Left renal pelvis (tissue), 4 donors: ENCODE data around the gene SLC4A7. TPM values are rescaled to one million over a fixed set of nuclear protein-coding genes. Genes with fewer than 3 reads are reported as not detected.
A peak's percentile ranks its signal among the peaks of the same experiment; 100 is the strongest.
"Not testable (repeated sequence)": the region's sequence is repeated elsewhere in the genome, so short reads cannot be mapped to it uniquely, and the experiment has no call there.

Experiments
- DNase-seq, 4 donors: peaks; one replicate each; pipeline ENCODE4 v3.0.0-alpha.2; 2013; ENCODE audit warnings: low read depth in 4 of 4, low spot score in 3 of 4
- polyA plus RNA-seq, 4 donors: library from polyadenylated mRNA; unstranded; fragments of 120-200 nt; gene quantifications; one replicate each; pipeline ENCODE4 v1.2.1, GENCODE V29; 2013; ENCODE audit not compliant: insufficient read length in 4 of 4

The SLC4A7 gene
- 10 to 100 TPM; 16.4 to 31.3 (median 22.9) TPM for polyA plus RNA-seq

DNA sequence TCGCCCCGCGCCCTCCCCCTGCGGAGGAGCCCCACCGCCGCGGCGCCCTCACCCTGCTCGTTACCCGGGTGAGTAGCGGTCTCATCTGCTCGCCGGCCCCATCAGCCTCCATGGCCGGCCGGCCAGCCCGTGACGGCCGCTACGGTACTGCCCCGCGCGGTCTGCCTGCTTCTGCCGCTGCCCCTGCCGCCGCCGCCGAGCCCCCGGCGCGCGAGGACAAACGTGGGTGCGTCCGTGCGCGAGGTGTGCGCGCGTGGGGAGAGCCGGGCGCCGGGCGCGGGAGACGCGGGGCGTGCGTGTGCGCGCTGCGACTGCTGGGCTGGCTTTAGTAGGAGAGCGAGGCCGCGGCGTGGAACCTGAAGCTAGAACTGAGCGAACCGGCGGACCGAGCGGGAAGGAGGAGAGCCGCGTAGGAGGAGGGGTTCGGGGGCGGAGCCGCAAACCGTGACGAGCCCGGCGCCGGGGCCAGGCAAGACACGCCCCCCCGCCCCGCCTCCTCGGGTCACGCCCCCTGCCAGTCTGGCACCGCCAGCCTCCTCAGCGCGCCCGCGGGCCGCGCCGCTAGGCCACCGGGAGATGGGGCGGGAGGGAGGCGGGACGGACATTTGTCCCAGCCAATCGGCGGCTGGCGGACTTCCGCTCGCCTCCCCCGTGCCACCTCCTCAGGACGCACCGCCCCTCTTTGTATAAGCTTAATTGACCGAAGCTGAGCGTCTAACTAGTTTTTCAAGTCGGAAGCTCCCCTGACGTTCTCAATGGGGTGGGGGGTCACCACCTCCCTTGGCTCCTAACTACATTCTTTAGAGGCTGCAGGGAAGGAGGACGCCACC is at the start of gene SLC4A7:
Gene SLC4A7, minus strand, starts transcription at position 370 of the 830 bp plus-strand sequence. Its CDS starts 258 bp downstream, at position 112.
- DNase-seq: peak; percentile 84 to 90 (median 90)

- DNase-seq: no peak
These were observed 49.0 kb upstream of the SLC4A7 start for GRCh38 chr3:27533261-27533607.

- DNase-seq: no peak
These were observed 48.5 kb upstream of the SLC4A7 start for GRCh38 chr3:27532426-27533260.

DNA sequence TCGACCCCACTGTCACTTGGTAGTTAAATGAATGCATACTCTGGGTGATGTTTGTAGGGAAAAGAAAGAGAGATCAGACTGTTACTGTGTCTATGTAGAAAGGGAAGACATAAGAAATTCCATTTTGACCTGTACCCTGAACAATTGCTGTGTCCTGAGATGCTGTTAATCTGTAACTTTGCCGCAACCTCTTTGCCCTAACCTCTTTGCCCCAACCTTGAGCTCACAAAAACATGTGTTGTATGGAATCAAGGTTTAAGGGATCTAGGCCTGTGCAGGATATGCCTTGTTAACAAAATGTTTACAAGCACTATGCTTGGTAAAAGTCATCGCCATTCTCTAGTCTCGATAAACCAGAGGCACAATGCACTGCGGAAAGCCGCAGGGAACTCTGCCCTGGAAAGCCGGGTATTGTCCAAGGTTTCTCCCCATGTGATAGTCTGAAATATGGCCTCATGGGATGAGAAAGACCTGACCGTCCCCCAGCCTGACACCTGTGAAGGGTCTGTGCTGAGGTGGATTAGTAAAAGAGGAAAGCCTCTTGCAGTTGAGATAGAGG is 47.1 kb upstream of the SLC4A7 start:
- DNase-seq: not testable (repeated sequence)

- no peak for DNase-seq
These were observed 44.6 kb upstream of the SLC4A7 start for GRCh38 chr3:27528791-27529190.

GRCh38 chr3:27526614-27527315 is 42.6 kb upstream of the SLC4A7 start:
- no peak for DNase-seq

DNA sequence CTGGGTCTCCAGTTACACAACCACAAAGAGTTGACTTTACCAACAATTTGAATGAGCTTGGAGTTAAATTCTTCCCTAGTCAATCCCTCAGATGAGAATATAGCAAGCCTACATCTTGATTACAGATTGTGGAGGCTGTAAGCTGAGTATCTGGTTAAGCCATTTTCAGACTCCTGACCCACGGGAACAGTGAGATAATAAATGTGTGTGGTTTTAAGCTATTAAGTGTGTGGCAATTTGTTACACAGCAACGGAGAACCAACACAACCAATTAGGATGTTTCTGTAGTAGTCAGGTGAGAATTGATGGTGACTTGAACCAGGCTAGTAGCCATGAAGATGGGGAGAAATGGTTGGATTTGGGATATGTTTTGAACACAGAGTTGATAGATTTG is 37.7 kb upstream of the SLC4A7 start:
- DNase-seq: no peak

GRCh38 chr3:27521179-27521871 is 37.1 kb upstream of the SLC4A7 start:
- DNase-seq: no peak

GRCh38 chr3:27511724-27512422 is 27.7 kb upstream of the SLC4A7 start:
- DNase-seq: no peak

DNA sequence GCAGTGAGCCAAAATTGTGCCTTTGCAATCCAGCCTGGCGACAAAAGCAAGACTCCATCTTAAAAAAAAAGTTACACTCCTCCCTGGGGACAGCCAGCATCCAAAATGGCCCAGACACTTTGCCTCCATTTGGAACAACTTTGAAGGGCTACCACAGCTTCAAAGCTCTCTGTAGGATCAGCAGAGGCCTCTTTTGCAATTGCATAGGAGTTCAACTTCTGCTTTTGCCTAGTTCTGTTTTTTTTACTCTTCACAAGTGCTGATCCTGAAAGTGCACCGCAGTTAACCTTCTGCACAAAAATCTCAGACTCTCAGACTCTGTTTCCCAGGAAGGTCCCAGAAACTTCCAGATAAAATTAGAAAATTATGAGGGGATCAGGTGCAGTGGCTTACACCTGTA is 25.2 kb upstream of the SLC4A7 start:
- no peak for DNase-seq

DNA sequence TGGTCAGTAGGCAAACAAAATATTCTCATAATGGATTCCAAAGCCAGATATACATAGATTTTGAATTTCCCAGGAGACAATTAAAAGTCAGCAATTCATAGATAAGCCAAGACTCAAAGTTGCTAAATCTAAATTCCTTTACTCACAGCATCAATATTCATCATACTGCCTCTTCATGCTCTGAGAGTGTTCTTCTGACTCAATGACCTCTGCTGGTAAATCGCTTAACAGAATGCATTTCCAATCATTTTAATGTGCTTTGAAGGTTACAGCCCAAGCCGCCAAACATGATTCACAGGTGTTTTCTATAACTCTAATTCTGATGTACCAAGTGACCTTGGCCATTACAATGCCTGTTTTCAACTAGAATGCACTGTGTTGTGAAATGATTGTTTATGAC is 24.2 kb upstream of the SLC4A7 start:
- DNase-seq: no peak

- DNase-seq: no peak
These were observed 23.5 kb upstream of the SLC4A7 start for GRCh38 chr3:27507515-27508266.

GRCh38 chr3:27507111-27507510 is 22.9 kb upstream of the SLC4A7 start:
- no peak for DNase-seq

DNA sequence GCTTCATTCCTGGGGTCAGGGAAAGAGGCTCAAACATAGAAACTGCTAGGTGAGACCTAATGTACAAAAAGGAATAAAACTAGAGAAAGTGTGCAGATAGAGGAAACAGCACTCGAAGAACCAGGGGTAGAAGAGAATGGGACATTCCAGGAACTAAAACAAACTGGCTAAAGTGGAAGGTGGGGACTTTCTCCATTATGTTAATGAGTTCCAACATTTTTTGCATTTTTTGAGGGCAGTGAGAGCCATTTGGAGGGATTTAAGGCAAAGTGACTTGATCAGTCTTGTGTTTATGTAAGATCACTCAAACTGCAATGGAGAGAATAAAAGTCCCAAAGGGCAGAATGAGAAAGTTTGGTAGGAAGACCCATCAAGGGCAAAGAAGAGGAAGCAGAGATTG is 20.6 kb upstream of the SLC4A7 start:
- DNase-seq: no peak

GRCh38 chr3:27503526-27503925 is 19.3 kb upstream of the SLC4A7 start:
- no peak for DNase-seq

DNA sequence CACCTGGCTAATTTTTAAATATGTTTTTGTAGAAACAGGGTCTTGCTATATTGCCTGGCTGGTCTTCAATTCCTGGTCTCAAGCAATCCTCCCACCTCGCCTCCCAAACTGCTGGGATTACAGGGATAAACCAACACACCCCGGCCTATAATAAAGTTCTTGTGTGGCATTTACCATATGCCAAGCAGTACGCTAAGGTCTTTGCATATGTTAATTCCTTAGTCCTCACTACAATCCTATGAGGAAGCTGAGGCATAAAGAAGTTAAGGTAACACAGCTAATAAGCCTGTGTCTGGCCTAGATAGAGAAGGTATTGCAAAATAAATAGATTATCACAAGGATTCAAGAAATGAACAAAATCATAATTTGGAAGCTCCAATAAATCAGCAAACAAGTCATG is 17.6 kb upstream of the SLC4A7 start:
- DNase-seq: no peak

DNA sequence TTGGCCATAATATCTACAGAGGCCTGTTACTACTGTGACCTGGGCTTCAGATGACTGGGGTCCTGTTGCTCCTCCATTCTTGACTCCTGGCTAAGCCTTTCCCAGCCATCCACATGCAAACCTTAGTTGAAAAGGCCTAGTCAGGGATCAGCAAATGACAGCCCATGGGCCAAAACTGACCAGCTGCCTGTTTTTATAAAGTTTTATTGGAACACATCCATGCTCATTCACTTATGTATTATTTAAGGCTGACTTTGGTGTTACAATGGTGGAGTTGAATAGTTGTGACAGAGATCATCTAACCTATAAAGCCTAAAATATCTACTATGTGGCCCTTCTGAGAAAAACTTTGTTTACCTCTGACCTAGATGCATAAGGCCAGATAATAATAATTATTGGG is 16.8 kb upstream of the SLC4A7 start:
- no peak for DNase-seq

DNA sequence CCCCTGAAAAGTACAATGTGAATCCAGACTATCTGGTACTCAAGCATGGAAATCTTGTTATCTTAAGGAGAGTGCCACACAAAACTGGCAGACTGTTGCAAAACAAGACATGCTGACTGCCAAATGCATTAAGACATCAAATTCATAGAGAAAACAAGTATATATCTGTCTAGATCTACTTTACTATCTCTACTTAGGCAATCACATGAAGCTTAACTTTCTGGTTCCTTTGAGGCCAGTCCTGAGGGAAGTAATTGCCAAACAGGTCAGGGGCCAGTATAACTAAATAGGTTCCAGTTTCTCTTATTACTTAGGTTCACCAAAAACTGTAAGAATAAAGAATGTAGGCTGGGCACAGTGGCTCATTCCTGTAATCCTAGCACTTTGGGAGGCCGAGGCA is 15.9 kb upstream of the SLC4A7 start:
- no peak for DNase-seq

DNA sequence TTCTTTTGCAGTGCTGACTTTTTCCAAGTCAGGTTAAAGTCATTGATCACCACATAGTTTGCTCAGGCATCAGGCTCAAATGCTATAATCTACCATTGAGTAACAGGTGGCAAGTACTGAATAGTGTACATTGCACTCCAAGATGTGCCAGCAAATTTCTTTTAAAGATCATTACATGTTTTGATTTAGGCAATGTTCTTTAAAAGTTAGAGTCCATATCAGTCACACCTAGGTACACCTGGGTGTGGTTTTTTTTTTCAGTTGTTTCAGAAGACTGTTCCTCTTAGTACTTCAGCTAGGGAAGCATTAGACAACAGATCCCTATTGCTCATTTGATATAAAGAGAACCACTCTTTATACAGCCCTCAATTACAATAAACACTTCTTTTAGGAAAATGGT is 10.6 kb upstream of the SLC4A7 start:
- DNase-seq: no peak
